ENCODE data around the gene TBC1D4.

Gene TBC1D4

DNA sequence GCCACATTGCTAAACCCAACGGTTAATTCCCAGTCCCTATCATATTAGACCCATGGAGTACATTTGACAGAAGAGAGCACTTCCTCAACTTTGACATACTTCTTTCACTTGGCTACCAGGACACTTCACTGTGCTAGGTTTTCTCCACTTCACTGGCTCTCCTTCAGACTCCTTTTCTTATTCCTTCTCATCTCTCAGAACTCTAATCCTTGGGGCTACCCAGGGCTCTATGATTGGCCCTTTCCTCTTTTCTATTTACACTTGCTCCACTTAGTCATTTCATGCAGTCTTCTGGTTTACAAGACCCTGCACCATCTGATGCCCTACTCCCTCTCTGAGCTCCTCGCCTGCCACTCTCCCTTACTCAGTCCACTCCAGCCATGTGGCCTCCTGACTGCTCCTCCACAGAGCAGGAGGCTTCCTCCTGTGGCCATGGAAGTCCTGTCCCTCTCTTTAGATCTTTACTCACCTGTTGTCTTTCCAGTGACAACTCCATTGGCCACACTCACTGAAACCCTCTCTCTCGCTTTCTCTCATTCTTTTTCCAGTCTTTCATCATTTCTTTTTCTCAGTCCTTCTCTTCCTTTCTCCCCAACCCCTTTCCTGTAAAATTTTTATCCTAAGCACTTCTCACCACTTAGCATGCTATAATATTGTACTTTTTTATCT lies 90.4 kb downstream of the TBC1D4 start:
- H3K4me3 ChIP-seq (ENCODE audit: low read length): no peak overlapping the region
- H3K36me3 ChIP-seq (replicated peaks; ENCODE audit: insufficient read depth, low read length): no peaks in the 10 kb centered on the region
- H3K9me3 ChIP-seq (replicated peaks; ENCODE audit: insufficient read depth, low read length): no peaks in the 10 kb centered on the region
- no peaks in the 10 kb centered on the region for H3K4me1 ChIP-seq (ENCODE audit: low read length)
- H3K79me2 ChIP-seq (ENCODE audit: low read length): no peaks in the 10 kb centered on the region
- H4K20me1 ChIP-seq (ENCODE audit: insufficient read depth, low read length): no peaks in the 10 kb centered on the region
- no peak overlapping the region for H2AFZ ChIP-seq (ENCODE audit: low read length)
- TF ChIP-seq EZH2 (optimal IDR thresholded peaks at IDR 0.05; ENCODE audit: low read depth, low read length) (no peak), EZH2phosphoT487 (IDR thresholded peaks at IDR 0.05; ENCODE audit: low read length) (no peak)
- TF ChIP-seq, protein P1, sequence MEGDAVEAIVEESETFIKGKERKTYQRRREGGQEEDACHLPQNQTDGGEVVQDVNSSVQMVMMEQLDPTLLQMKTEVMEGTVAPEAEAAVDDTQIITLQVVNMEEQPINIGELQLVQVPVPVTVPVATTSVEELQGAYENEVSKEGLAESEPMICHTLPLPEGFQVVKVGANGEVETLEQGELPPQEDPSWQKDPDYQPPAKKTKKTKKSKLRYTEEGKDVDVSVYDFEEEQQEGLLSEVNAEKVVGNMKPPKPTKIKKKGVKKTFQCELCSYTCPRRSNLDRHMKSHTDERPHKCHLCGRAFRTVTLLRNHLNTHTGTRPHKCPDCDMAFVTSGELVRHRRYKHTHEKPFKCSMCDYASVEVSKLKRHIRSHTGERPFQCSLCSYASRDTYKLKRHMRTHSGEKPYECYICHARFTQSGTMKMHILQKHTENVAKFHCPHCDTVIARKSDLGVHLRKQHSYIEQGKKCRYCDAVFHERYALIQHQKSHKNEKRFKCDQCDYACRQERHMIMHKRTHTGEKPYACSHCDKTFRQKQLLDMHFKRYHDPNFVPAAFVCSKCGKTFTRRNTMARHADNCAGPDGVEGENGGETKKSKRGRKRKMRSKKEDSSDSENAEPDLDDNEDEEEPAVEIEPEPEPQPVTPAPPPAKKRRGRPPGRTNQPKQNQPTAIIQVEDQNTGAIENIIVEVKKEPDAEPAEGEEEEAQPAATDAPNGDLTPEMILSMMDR (IDR thresholded peaks at IDR 0.05; ENCODE audit: low read length): no peak
- no peak for DNase-seq
- H3K4me2 ChIP-seq (ENCODE audit: low read depth, low read length): no peak overlapping the region
- no peaks in the 10 kb centered on the region for H3K27me3 ChIP-seq (replicated peaks; ENCODE audit: insufficient read depth, low read length)
- no peak overlapping the region for H3K27ac ChIP-seq (ENCODE audit: low read length)
- no peaks in the 10 kb centered on the region for H3K9me2 ChIP-seq (replicated peaks; ENCODE audit: insufficient read depth, low read length)
- no peaks in the 10 kb centered on the region for H3F3A ChIP-seq (ENCODE audit: insufficient read depth, low read length)
- no peak overlapping the region for H3K9ac ChIP-seq (ENCODE audit: low read length)

GRCh38 chr13:75390229-75390628 lies 91.7 kb downstream of the TBC1D4 start:
- Histone ChIP-seq H3K27me3 (replicated peaks; ENCODE audit: insufficient read depth, low read length) (no peaks in the 10 kb centered on the region), H3K4me2 (ENCODE audit: low read depth, low read length) (no peak overlapping the region), H3K9me2 (replicated peaks; ENCODE audit: insufficient read depth, low read length) (no peaks in the 10 kb centered on the region), H3K36me3 (replicated peaks; ENCODE audit: insufficient read depth, low read length) (no peaks in the 10 kb centered on the region), H3K4me1 (ENCODE audit: low read length) (no peaks in the 10 kb centered on the region), H3K79me2 (ENCODE audit: low read length) (no peaks in the 10 kb centered on the region), H3K9me3 (replicated peaks; ENCODE audit: insufficient read depth, low read length) (no peaks in the 10 kb centered on the region), H3K4me3 (ENCODE audit: low read length) (no peak overlapping the region), H3K9ac (ENCODE audit: low read length) (no peak overlapping the region), H3K27ac (ENCODE audit: low read length) (no peak overlapping the region), H3F3A (ENCODE audit: insufficient read depth, low read length) (no peaks in the 10 kb centered on the region), H2AFZ (ENCODE audit: low read length) (no peak overlapping the region), H4K20me1 (ENCODE audit: insufficient read depth, low read length) (no peaks in the 10 kb centered on the region)
- no peak for DNase-seq
- TF ChIP-seq, protein P1 (IDR thresholded peaks at IDR 0.05; ENCODE audit: low read length): no peak
- TF ChIP-seq EZH2 (optimal IDR thresholded peaks at IDR 0.05; ENCODE audit: low read depth, low read length) (no peak), EZH2phosphoT487 (IDR thresholded peaks at IDR 0.05; ENCODE audit: low read length) (no peak)

DNA sequence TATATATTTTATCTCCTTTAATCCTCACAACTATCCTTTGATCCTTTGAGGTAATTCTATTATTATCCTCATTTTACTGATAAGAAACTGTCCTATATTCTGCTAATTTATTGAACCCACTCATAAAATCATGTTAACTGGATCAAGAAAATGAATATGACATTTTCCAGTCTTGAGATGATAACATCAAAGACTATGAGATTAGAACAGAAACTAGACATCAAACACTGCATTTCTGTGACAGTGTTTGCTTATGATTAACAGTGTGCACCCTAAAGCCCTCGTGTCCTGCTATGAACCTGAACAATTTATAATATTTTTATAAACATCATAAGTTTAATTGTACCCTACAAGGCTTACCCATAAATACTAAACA lies 96.3 kb downstream of the TBC1D4 start:
- H3K9me3 ChIP-seq (replicated peaks; ENCODE audit: insufficient read depth, low read length): no peaks in the 10 kb centered on the region
- H4K20me1 ChIP-seq (ENCODE audit: insufficient read depth, low read length): no peaks in the 10 kb centered on the region
- TF ChIP-seq, protein P1 (IDR thresholded peaks at IDR 0.05; ENCODE audit: low read length): no peak
- TF ChIP-seq EZH2 (optimal IDR thresholded peaks at IDR 0.05; ENCODE audit: low read depth, low read length) (no peak), EZH2phosphoT487 (IDR thresholded peaks at IDR 0.05; ENCODE audit: low read length) (no peak)
- no peak overlapping the region for H3K4me3 ChIP-seq (ENCODE audit: low read length)
- no peak overlapping the region for H3K9ac ChIP-seq (ENCODE audit: low read length)
- H3K27me3 ChIP-seq (replicated peaks; ENCODE audit: insufficient read depth, low read length): no peaks in the 10 kb centered on the region
- no peaks in the 10 kb centered on the region for H3F3A ChIP-seq (ENCODE audit: insufficient read depth, low read length)
- H3K4me2 ChIP-seq (ENCODE audit: low read depth, low read length): no peak overlapping the region
- H3K36me3 ChIP-seq (replicated peaks; ENCODE audit: insufficient read depth, low read length): no peaks in the 10 kb centered on the region
- H3K9me2 ChIP-seq (replicated peaks; ENCODE audit: insufficient read depth, low read length): no peaks in the 10 kb centered on the region
- H3K27ac ChIP-seq (ENCODE audit: low read length): no peak overlapping the region
- no peak for DNase-seq
- no peaks in the 10 kb centered on the region for H3K79me2 ChIP-seq (ENCODE audit: low read length)
- H3K4me1 ChIP-seq (ENCODE audit: low read length): no peaks in the 10 kb centered on the region
- H2AFZ ChIP-seq (ENCODE audit: low read length): no peak overlapping the region
